ENCODE measurements around the gene RNF115.
A peak's percentile ranks its signal among the peaks of the same experiment; 100 is the strongest.
"Not testable (repeated sequence)": the region's sequence is repeated elsewhere in the genome, so short reads cannot be mapped to it uniquely, and the experiment has no call there.

The RNF115 gene

DNA sequence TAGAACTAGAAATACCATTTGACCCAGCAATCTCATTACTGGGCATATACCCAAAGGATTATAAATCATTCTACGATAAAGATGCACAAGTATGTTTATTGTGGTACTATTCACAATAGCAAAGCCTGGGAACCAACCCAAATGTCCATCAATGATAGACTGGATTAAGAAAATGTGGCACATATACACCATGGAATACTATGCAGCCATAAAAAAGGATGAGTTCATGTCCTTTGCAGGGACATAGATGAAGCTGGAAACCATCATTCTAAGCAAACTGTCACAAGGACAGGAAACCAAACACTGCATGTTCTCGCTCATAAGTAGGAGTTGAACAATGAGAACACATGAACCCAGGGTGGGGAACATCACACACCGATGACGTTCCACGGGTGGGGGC lies 97.7 kb downstream of the RNF115 start:
- not testable (repeated sequence) for DNase-seq

GRCh38 chr1:145720878-145721671 lies 102.8 kb downstream of the RNF115 start:
- DNase-seq: peak; percentile 56

- DNase-seq: no peak
These were observed 103.4 kb downstream of the RNF115 start for GRCh38 chr1:145720556-145720877.

GRCh38 chr1:145719230-145720079 lies 104.4 kb downstream of the RNF115 start, which contains the start of gene CD160:
Gene CD160, plus strand, starts transcription at chr1:145719499. Its CDS starts 8,829 bp downstream, at chr1:145728328.
- DNase-seq: no peak

DNA sequence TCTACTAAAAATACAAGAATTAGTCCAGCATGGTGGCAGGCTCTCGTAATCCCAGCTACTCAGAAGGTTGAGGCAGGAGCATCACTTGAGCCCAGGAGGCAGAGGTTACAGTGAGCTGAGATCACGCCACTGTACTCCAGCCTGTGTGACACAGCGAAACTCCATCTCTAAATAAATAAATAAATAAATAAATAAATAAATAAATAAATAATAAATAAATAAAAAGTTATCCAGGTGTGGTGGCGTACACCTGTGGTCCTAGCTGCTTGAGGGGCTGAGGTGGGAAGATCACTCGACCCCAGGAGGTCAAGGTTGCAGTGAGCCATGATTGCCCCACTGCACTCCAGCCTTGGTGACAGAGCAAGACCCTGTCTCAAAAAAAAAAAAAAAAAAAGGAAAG lies 105.4 kb downstream of the RNF115 start:
- not testable (repeated sequence) for DNase-seq

DNA sequence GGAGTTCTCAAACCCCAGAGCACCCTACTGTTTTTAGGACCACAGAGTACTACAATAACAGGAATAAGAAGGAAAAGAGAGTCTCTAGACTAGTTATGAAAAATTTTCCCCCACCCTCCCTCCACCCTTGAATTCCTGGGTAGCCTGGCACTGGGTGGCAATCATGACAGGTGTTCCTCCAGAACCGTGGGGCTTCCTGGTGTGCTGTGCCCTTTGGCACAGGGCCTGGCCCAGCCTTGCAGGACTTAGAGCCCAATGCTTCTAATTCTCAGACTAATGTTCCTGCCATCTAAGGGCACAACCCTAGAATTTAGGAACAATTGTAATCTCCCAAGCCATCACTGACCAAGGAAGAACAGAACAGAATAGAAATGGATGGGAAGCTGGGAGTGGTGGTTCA lies 106.1 kb downstream of the RNF115 start:
- DNase-seq: no peak

DNA sequence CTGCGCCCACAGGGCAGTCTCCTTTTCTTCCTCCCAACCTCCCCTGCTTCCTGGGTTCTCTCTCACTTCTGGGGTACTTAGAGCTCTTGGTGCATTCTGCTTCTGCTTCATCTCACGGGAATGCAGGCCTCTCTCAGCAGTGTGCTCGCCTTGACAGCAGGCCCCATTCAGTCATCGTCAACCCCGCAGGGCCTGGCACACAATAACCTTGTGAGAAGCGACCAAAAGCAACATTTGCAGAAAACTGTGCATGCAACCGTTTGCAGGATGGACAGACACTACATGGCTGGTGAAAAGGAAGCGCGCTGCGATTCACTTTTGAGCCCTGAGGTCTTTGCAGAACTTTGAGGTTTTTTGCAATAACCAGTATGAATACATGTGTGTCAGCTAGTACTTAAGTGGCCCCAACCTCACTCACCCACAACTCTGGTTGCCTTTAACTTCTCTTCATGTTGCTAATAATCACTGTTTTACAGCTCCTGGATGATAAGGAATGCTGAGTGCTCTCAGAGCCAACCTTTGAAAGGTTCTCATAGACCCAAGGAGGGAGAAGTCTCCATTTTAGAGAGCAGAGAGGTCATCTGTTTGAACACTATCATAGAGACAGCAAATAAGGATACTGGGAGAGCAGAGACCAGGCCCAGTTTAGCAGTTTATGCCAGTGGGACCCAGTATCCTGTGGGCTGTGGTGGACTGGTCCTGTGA lies 107.1 kb downstream of the RNF115 start:
- no peak for DNase-seq

- no peak for DNase-seq
These were observed 109.3 kb downstream of the RNF115 start for GRCh38 chr1:145714524-145715111.

DNA sequence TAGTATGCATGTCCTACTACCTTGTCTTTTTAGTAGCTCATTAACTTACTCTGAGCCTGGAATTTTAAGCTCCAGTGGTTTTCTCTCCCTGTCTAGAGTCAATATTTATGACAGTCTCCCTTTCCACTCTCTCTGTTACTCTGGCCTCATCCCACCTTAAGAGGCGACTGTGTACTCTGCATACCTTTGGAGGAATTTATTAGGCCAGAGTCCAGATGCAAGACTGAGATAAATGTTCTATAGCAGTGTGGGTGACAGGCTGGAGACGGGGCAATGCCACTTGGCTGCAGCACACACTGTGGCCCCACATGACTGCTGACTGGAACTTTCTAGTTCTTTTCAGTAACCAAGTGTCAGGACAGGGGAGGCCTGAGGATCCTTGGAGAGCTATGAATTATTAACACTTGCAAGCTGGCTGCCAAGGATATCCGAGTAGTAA lies 112.7 kb downstream of the RNF115 start:
- DNase-seq: no peak

DNA sequence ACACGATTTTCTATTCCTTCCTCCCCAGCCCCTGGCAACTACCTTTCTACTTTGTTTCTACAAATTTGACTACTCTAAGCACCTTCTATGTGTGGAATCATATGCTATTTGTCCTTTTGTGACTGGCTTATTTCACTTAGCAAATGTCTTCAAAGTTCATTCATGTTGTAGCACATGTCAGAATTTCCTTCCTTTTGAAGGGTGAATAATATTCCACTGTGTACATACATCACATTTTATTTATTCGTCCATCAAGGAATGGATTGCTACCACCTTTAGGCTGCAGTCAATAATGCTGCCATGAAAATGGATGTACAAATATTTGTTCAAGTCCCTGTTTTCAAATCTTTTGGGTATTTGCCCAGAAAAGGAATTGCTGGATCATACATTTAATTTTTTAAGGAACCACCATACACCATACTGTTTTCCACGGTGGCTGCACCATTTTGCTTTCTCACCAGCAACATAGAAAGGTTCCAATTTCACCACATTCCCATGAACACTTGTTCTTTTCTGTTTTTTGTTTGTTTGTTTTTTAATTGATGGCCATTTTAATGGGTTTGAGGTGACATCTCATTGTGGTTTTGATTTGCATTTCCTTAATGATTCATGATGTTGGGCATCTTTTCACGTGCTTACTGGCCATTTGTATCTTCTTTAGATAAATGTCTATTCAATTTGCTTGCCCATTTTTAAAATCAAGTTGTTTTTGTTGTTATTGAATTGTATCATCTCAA lies 113.4 kb downstream of the RNF115 start:
- no peak for DNase-seq

DNA sequence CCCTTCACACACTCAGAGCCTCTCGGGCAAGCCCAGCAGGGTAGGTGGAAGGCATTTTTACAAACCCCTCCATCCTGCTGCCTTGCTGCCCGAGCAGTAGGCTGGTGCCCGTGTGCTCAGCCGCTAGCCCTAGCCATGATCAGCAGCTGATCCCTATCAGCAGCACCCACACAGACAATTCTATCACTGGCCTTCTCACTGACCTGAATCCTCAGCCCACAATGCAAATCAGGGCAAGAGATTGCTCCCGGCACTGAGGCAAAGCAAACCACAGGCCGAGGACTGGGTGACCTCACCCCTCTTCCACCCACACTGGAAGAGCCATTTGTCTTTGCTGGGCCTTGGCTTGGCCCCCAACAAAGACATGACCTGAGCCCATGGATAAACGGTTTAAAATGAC lies 115.8 kb downstream of the RNF115 start:
- DNase-seq: no peak

- DNase-seq: no peak
These were observed 116.6 kb downstream of the RNF115 start, which contains the start of gene PDZK1 for GRCh38 chr1:145707183-145707867. Gene PDZK1, minus strand, starts transcription at chr1:145707368. Its CDS starts 19,347 bp downstream, at chr1:145688021.

GRCh38 chr1:145706086-145706664 lies 117.7 kb downstream of the RNF115 start:
- no peak for DNase-seq

- DNase-seq: no peak
These were observed 118.3 kb downstream of the RNF115 start for GRCh38 chr1:145705622-145706021.

GRCh38 chr1:145702826-145703225 lies 121.1 kb downstream of the RNF115 start:
- no peak for DNase-seq

- no peak for DNase-seq
These were observed 121.8 kb downstream of the RNF115 start for GRCh38 chr1:145702052-145702451.

DNA sequence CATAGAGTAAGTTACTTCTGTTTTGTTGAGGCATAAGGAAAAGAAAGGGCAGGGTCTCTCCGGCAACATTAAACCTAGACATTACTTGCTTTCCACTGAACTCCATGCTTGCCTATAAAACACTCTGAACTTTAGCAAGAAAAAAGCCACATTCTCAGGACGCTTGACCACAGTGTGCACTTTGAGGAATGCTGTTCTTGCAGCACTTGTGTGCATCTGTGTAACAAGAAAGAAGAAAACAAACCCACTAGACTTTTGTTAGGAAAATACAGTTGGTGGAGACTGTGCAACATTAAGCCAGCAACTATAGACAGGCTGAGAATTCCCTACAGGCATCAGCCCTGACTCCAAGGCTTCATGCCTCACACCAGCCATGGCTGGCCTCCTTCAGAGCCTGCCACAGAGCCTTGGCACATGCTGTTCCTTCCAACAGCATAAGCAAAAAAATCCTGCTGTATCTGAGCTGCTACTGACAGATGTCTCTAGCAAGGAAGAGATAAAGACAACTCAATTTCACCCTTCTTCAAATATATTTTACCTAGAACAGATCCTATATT lies 122.5 kb downstream of the RNF115 start:
- no peak for DNase-seq

DNA sequence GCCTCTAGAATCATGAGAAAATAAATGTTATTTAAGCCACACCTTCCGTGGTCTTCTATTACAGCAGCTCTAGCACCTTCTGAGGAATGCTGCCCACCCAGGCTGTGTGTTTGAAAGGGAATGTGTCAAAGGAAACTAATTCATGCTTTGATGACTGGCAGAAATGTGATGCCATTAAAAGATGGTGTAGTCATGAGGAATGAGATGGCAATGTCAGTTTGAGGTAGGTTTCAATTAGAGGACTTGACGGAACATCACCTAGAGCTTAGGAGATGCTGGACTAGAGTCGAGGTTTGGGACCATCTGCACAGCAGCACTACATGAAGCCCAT lies 127.3 kb downstream of the RNF115 start:
- DNase-seq: no peak

DNA sequence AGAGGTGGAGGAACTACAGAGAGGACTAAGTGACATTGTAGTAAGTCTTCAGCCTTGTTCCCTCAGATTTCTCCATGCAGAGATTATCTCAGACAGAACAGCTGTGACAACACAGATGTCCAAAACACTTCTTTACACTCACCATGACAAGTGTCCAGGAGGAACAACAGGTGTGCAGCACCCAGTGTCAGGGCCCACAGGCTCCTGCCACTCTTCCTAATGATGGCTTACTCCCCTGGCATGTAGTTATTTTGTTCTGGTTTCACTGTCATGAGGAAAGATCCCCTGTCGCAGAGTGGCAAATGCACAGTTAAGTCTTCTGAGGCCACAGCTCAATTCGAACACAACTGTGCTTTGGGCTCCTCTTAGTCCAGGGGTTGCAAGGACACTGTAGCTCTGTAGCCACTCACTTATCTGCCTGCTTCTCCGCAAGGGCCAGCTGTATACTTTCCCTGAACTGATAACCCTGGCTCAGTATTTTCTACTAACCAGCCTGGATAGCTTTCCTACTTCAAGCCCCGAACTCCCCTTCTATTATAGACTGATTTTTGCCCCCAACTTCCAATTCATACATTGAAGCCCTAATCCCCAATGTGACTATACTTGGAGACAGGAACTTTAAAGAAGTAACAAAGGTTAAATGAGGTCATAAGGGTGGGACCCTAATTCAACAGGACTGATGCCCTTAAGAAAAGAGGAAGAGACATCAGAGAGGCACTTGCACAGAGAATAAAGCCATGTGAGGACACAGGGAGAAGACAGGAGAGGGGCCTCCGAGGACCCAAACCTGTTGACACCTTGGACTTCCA lies 127.9 kb downstream of the RNF115 start:
- peak; percentile 37 for DNase-seq

All from NCI-H510A treated with DMSO at 0.1 percent for 48 hours (cell line).